ENCODE results near the gene CASK. TPM values are rescaled to one million over a fixed set of nuclear protein-coding genes. Genes with fewer than 3 reads are reported as not detected.

CASK gene
- total and polyA plus RNA-seq, 5 donors from 2014 or later = 8.4 to 168 (median 20.2) TPM

DNA sequence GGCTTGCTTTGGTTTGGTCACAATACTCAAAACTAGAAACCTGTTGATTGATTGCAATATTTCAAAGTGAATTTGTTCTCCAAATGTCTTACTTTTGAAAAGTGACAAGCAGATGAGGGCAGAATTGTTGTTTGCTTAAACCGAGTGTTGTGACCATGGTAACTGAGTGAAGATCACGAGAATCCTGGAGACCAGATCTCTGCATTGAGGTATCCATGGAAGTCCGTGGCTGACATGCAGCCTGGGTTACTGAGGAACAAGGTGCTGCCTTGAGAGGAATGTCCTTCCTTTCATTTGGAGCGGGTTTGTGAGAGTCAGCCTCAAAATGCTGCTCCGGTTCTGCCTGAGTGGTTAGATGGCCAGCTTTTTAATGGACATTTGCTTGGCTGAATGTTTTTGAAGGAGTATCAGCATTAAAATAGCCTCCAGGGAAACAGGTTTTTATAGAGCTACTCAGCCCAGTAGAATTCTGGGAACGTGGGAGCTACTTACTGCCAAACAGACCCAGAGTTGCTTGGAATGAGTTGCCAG is 444.9 kb downstream of the CASK start:
- H3K27me3 ChIP-seq (ENCODE audit: control insufficient read depth, insufficient read depth, low read length) = no peaks in the 10 kb centered on the region
- no peak for ATAC-seq (ENCODE audit: low read depth in 2 of 2)
- Mint-ChIP-seq H3K9me3 (peaks cover 0 to 4% (median 0%) of the 10 kb centered on the region in 7 donors), H3K27ac (no peak overlapping the region), H3K27me3 (no peaks in the 10 kb centered on the region), H3K36me3 (no peaks in the 10 kb centered on the region), H3K4me3 (no peak overlapping the region), H3K4me1 (no peaks in the 10 kb centered on the region)
- no peak for DNase-seq
- no peaks in the 10 kb centered on the region for H3K36me3 ChIP-seq (ENCODE audit: control insufficient read depth, insufficient read depth, low read length)
- no peaks in the 10 kb centered on the region for H3K4me1 ChIP-seq (ENCODE audit: control insufficient read depth, insufficient read depth, low read length, poor library complexity, severe bottlenecking)
- H3K27ac ChIP-seq (ENCODE audit: insufficient read depth, low read length, poor library complexity, severe bottlenecking) = no peak overlapping the region
- H3K4me3 ChIP-seq (ENCODE audit: low read depth, low read length) = no peak overlapping the region
- no peaks in the 10 kb centered on the region for H3K9me3 ChIP-seq (ENCODE audit: control insufficient read depth in 2 of 2, low read length in 2 of 2)

DNA sequence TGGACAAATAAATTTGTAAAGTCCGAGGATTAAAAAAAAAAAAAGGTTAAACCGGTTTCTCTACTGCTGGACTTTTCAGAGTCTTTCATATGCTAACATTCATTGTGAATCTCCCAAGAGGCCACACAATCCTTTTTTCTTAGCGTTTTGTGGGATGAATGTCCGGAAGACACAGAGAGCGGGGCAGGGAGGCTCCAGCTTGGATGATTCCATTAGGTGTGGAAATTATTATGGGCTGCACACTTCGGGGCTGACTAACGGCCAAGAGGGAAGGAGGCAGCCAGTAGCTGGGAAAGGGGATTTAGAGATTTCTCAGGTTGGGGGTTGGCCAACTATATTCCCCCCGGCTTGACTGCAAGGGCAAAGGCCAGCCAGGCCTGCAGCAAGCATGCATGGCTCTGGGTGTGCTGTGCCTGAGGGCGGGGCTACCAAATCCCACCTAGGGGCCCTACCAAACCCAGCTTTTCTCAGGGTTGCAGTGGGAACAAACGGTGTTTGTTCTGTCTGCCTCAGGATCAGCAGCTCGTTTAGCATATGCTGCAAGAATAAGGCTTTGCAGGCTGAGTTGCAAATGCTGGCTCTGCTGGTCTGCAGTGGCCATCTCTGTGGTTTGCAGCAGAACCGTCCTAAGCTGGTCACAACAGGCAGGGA is 447.6 kb downstream of the CASK start:
- Histone ChIP-seq H3K27me3 (ENCODE audit: control insufficient read depth, insufficient read depth, low read length) (no peaks in the 10 kb centered on the region), H3K4me3 (ENCODE audit: low read depth, low read length) (no peak overlapping the region), H3K9me3 (ENCODE audit: control insufficient read depth in 2 of 2, low read length in 2 of 2) (no peaks in the 10 kb centered on the region), H3K36me3 (ENCODE audit: control insufficient read depth, insufficient read depth, low read length) (no peaks in the 10 kb centered on the region), H3K4me1 (ENCODE audit: control insufficient read depth, insufficient read depth, low read length, poor library complexity, severe bottlenecking) (no peaks in the 10 kb centered on the region), H3K27ac (ENCODE audit: insufficient read depth, low read length, poor library complexity, severe bottlenecking) (no peak overlapping the region)
- Mint-ChIP-seq H3K27ac (no peak overlapping the region), H3K9me3 (peaks cover 0 to 4% (median 0%) of the 10 kb centered on the region in 7 donors), H3K27me3 (no peaks in the 10 kb centered on the region), H3K4me3 (no peak overlapping the region), H3K4me1 (no peaks in the 10 kb centered on the region), H3K36me3 (no peaks in the 10 kb centered on the region)
- no peak for DNase-seq
- ATAC-seq (ENCODE audit: low read depth in 2 of 2) = no peak

DNA sequence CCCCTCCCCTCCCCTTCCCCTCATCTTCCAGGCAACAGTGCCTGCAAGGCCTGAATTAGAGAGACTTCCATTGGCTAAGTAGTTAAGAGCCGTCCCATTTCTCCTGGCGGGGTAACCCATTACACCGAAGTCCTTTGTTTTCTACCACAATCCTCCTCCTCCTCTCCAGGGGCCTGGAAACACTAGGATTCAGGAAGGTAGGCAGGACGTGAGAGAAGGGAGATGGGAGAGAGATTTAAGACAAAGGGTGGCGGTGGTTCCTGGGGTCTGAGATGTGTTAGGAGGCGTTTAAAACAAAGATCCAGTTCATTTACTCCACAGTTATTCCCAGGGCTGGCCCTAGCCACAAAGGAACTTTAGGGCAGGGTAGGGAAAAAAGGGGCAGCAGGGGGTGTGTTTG is 448.2 kb downstream of the CASK start:
- H3K4me1 Mint-ChIP-seq = no peaks in the 10 kb centered on the region
- no peaks in the 10 kb centered on the region for H3K4me1 ChIP-seq (ENCODE audit: control insufficient read depth, insufficient read depth, low read length, poor library complexity, severe bottlenecking)
- no peaks in the 10 kb centered on the region for H3K27me3 ChIP-seq (ENCODE audit: control insufficient read depth, insufficient read depth, low read length)
- peaks cover 0 to 4% (median 0%) of the 10 kb centered on the region in 7 donors for H3K9me3 Mint-ChIP-seq
- no peaks in the 10 kb centered on the region for H3K27me3 Mint-ChIP-seq
- no peak for DNase-seq
- H3K4me3 Mint-ChIP-seq = no peak overlapping the region
- H3K9me3 ChIP-seq (ENCODE audit: control insufficient read depth in 2 of 2, low read length in 2 of 2) = no peaks in the 10 kb centered on the region
- H3K36me3 Mint-ChIP-seq = no peaks in the 10 kb centered on the region
- no peaks in the 10 kb centered on the region for H3K36me3 ChIP-seq (ENCODE audit: control insufficient read depth, insufficient read depth, low read length)
- H3K27ac ChIP-seq (ENCODE audit: insufficient read depth, low read length, poor library complexity, severe bottlenecking) = no peak overlapping the region
- no peak overlapping the region for H3K4me3 ChIP-seq (ENCODE audit: low read depth, low read length)
- no peak overlapping the region for H3K27ac Mint-ChIP-seq
- no peak for ATAC-seq (ENCODE audit: low read depth in 2 of 2)

DNA sequence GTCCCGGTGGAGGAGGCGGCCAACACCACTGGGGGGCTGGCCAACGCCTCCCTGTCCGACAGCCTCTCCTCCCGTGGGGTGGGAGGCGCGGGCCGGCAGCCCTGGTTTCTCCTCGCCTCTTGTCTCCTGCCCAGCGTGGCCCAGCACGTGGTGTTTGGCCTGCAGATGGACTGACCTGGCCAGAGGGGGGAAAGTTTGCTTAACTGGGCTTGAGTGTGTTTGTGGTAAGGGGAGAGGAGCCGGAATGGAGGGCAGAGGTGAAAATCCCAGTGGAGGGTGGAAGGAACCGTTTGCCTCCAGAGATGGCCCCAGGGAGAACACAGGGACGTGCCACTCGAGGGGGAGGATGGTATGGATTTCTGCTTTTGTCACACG is 448.6 kb downstream of the CASK start:
- Histone ChIP-seq H3K36me3 (ENCODE audit: control insufficient read depth, insufficient read depth, low read length) (no peaks in the 10 kb centered on the region), H3K27me3 (ENCODE audit: control insufficient read depth, insufficient read depth, low read length) (no peaks in the 10 kb centered on the region), H3K27ac (ENCODE audit: insufficient read depth, low read length, poor library complexity, severe bottlenecking) (no peak overlapping the region), H3K9me3 (ENCODE audit: control insufficient read depth in 2 of 2, low read length in 2 of 2) (no peaks in the 10 kb centered on the region), H3K4me1 (ENCODE audit: control insufficient read depth, insufficient read depth, low read length, poor library complexity, severe bottlenecking) (no peaks in the 10 kb centered on the region), H3K4me3 (ENCODE audit: low read depth, low read length) (no peak overlapping the region)
- ATAC-seq (ENCODE audit: low read depth in 2 of 2) = no peak
- Mint-ChIP-seq H3K4me3 (no peak overlapping the region), H3K36me3 (no peaks in the 10 kb centered on the region), H3K27me3 (no peaks in the 10 kb centered on the region), H3K27ac (no peak overlapping the region), H3K4me1 (peaks cover 0 to 4% (median 2%) of the 10 kb centered on the region in 4 donors), H3K9me3 (peaks cover 0 to 3% (median 0%) of the 10 kb centered on the region in 7 donors)
- no peak for DNase-seq

DNA sequence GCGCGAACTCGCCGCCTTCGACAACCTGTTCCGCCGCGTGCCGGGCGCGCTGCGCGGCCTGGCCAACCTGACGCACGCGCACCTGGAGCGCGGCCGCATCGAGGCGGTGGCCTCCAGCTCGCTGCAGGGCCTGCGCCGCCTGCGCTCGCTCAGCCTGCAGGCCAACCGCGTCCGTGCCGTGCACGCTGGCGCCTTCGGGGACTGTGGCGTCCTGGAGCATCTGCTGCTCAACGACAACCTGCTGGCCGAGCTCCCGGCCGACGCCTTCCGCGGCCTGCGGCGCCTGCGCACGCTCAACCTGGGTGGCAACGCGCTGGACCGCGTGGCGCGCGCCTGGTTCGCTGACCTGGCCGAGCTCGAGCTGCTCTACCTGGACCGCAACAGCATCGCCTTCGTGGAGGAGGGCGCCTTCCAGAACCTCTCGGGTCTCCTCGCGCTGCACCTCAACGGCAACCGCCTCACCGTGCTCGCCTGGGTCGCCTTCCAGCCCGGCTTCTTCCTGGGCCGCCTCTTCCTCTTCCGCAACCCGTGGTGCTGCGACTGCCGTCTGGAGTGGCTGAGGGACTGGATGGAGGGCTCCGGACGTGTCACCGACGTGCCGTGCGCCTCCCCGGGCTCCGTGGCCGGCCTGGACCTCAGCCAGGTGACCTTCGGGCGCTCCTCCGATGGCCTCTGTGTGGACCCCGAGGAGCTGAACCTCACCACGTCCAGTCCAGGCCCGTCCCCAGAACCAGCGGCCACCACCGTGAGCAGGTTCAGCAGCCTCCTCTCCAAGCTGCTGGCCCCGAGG is 449.2 kb downstream of the CASK start:
- Histone ChIP-seq H3K4me3 (ENCODE audit: low read depth, low read length) (no peak overlapping the region), H3K36me3 (ENCODE audit: control insufficient read depth, insufficient read depth, low read length) (no peaks in the 10 kb centered on the region), H3K4me1 (ENCODE audit: control insufficient read depth, insufficient read depth, low read length, poor library complexity, severe bottlenecking) (no peaks in the 10 kb centered on the region), H3K9me3 (ENCODE audit: control insufficient read depth in 2 of 2, low read length in 2 of 2) (no peaks in the 10 kb centered on the region), H3K27me3 (ENCODE audit: control insufficient read depth, insufficient read depth, low read length) (no peaks in the 10 kb centered on the region), H3K27ac (ENCODE audit: insufficient read depth, low read length, poor library complexity, severe bottlenecking) (no peak overlapping the region)
- H3K4me3 Mint-ChIP-seq = no peak overlapping the region
- H3K4me1 Mint-ChIP-seq = peaks cover 0 to 4% (median 2%) of the 10 kb centered on the region in 4 donors
- no peaks in the 10 kb centered on the region for H3K27me3 Mint-ChIP-seq
- H3K36me3 Mint-ChIP-seq = no peaks in the 10 kb centered on the region
- ATAC-seq (ENCODE audit: low read depth in 2 of 2) (no peak), DNase-seq (no peak)
- peaks cover 0 to 2% (median 0%) of the 10 kb centered on the region in 7 donors for H3K9me3 Mint-ChIP-seq
- no peak overlapping the region for H3K27ac Mint-ChIP-seq

DNA sequence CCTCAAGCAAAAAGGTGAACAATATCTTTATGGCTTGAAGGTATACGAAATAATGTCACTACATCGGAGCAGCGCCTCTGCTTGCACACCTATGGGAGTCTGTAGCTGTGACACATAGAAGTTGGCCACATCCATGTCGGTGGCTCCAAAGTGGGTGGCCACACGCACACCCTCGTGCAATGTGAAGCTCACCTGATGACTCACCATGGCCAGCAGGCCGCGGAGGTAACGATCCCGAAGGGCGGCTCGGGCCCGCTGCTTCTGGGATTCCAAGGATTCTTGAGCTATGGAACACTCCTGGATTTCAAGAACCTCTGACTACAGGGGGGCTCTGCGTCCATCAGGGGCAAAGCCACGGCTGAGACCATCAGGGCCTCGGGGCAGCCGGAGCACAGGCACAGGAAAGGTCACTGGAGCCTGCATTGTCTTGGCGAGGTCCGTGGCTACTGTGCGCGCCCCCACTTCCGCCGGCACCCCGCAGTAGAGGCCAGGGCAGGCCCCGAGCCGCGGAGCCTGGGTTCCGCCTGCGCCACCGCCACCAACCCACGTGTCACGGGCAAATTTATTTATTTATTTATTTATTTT is 451.0 kb downstream of the CASK start:
- H3K4me1 ChIP-seq (ENCODE audit: control insufficient read depth, insufficient read depth, low read length, poor library complexity, severe bottlenecking) = no peaks in the 10 kb centered on the region
- no peaks in the 10 kb centered on the region for H3K9me3 ChIP-seq (ENCODE audit: control insufficient read depth in 2 of 2, low read length in 2 of 2)
- Mint-ChIP-seq H3K4me3 (no peak overlapping the region), H3K36me3 (no peaks in the 10 kb centered on the region), H3K27me3 (no peaks in the 10 kb centered on the region), H3K9me3 (peaks cover 0 to 4% (median 0%) of the 10 kb centered on the region in 7 donors), H3K4me1 (peaks cover 0 to 4% (median 2%) of the 10 kb centered on the region in 4 donors), H3K27ac (no peak overlapping the region)
- H3K27me3 ChIP-seq (ENCODE audit: control insufficient read depth, insufficient read depth, low read length) = no peaks in the 10 kb centered on the region
- H3K27ac ChIP-seq (ENCODE audit: insufficient read depth, low read length, poor library complexity, severe bottlenecking) = no peak overlapping the region
- H3K4me3 ChIP-seq (ENCODE audit: low read depth, low read length) = no peak overlapping the region
- ATAC-seq (ENCODE audit: low read depth in 2 of 2) (no peak), DNase-seq (no peak)
- H3K36me3 ChIP-seq (ENCODE audit: control insufficient read depth, insufficient read depth, low read length) = no peaks in the 10 kb centered on the region

DNA sequence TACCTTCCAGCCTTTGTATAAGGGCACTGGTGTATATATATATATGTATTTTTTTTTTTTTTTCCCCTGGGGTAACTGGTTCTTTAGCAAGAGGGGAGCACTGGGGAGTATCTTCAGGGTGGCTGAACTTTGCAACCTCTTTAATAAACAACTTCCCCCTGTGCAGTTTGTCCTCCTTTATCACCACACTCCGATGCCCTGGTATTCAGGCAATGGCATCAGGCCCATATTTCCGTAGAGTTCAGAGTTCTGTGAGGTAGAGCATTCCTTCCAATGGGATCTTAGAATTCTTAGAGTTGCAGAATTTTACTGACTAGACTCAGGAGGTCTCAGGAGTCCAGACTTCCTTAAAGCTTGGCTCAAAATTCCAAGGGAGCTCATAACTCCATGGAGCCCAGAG is 451.6 kb downstream of the CASK start:
- no peak overlapping the region for H3K27ac ChIP-seq (ENCODE audit: insufficient read depth, low read length, poor library complexity, severe bottlenecking)
- no peaks in the 10 kb centered on the region for H3K9me3 ChIP-seq (ENCODE audit: control insufficient read depth in 2 of 2, low read length in 2 of 2)
- Mint-ChIP-seq H3K36me3 (no peaks in the 10 kb centered on the region), H3K27me3 (no peaks in the 10 kb centered on the region), H3K9me3 (peaks cover 0 to 4% (median 0%) of the 10 kb centered on the region in 7 donors), H3K4me3 (no peak overlapping the region), H3K27ac (no peak overlapping the region), H3K4me1 (peaks cover 0 to 4% (median 2%) of the 10 kb centered on the region in 4 donors)
- no peaks in the 10 kb centered on the region for H3K27me3 ChIP-seq (ENCODE audit: control insufficient read depth, insufficient read depth, low read length)
- no peak overlapping the region for H3K4me3 ChIP-seq (ENCODE audit: low read depth, low read length)
- no peaks in the 10 kb centered on the region for H3K36me3 ChIP-seq (ENCODE audit: control insufficient read depth, insufficient read depth, low read length)
- ATAC-seq (ENCODE audit: low read depth in 2 of 2) (no peak), DNase-seq (no peak)
- no peaks in the 10 kb centered on the region for H3K4me1 ChIP-seq (ENCODE audit: control insufficient read depth, insufficient read depth, low read length, poor library complexity, severe bottlenecking)

Measured in CD4-positive, CD25-positive, alpha-beta regulatory T cell (primary cell).